ENCODE measurements around the gene KLHL22.
"Not testable (repeated sequence)": the region's sequence is repeated elsewhere in the genome, so short reads cannot be mapped to it uniquely, and the experiment has no call there.

KLHL22 gene

DNA sequence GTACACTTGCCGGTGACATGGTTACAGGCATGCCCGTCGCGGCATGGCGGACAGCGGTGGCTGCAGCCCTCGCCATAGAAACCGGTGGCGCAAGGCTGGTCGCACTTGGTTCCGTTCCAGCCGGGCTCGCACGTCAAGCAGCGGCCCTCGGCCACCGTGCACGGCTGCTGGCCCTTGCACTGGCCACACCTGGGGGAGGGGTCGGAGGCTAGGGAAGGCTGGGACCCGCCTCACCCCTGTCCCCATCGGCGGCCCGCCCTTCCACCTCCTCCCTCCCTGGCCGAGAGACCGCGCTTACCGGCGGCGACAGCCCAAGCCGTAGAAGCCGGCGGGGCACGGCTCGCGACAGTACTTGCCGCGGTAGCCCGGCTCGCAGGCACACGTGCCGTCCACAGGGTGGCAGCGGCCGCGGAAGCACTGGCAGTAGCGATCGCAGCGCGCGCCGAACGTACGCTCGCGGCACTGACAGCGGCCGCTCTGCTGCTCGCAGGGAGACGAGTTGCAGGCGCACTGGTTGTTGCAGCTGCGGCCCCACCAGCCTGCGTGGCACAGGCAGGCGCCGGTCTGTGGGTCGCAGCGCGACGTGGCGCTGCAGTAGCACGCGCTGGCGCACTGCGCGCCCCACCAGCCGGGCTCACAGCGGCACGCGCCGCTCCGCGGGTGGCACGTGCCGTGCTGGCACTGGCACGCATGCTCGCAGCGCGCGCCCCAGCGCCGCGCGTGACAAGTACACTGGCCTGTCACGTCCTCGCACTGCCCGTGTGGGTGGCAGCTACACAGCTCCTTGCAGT is 64.7 kb downstream of the KLHL22 start:
- DNase-seq, result no peak

DNA sequence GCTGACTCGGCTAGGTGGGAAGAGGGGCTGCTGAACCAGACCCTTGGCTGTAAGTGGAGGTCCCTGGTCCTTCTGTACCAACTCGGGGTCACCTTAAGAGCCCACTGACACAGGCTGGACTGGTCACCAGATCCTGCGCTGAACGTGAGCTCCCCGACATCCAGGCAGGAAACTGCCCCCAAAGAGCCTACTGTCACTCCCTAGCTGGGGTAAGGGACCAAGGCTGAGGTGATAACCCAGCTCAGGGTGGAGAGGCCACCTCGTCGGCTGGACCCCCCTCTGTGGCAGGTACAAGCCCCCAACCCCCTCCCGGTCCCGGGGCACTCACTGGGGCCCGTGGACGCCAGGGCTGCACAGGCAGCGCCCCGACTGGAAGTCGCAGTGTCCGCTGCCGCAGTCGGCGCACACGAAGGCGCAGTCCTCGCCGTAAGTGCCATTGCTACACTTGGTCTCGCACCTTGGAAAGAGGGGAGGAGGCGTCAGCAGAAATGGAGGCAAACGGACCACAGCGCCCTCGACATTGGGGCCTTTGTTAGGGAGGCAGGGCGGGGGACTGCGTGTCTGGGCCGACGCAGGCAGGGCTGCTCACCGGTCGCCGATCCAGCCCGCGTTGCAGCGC is 65.4 kb downstream of the KLHL22 start:
- no peak for DNase-seq

DNA sequence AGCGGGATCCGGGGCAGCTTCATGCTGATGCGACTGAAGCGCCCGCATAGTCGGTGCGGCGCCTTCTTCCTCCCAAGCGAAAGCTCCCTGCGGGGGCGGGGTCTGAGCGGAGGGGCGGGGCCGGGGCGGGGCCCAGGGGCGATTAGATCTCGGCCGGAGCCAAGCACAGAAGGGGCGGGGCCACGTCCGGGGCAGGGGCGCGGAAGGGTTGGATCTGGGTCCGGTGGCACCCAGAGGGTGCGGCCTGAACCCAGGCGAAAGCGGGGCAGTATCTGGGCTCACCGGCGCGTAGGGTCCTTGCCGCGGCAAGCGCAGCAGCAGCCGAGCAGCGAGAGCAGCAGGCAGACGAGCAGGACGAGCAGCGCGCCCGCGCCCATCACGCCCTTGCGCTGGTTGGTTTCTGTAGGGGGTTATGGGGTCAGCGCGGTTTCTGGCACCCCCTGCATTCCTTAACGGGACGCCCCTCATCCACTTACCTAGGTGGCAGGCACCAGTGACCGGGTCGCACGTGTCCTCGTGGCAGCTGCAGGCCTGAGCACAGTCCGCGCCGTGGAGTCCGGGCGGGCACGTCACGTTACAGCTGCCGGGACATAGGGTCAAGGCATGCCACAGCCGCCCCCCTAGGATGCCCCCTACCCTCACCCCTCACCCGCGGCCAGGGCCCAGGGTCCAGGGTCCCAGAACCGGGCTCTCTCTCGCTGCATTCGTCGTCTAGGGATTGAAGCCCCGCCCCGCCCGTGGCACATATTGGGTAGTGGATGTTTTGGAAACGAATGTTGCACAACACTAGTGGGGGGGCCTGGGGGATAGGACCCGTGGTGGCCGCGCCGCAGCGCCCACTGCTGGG is 66.1 kb downstream of the KLHL22 start:
- DNase-seq, result no peak

DNA sequence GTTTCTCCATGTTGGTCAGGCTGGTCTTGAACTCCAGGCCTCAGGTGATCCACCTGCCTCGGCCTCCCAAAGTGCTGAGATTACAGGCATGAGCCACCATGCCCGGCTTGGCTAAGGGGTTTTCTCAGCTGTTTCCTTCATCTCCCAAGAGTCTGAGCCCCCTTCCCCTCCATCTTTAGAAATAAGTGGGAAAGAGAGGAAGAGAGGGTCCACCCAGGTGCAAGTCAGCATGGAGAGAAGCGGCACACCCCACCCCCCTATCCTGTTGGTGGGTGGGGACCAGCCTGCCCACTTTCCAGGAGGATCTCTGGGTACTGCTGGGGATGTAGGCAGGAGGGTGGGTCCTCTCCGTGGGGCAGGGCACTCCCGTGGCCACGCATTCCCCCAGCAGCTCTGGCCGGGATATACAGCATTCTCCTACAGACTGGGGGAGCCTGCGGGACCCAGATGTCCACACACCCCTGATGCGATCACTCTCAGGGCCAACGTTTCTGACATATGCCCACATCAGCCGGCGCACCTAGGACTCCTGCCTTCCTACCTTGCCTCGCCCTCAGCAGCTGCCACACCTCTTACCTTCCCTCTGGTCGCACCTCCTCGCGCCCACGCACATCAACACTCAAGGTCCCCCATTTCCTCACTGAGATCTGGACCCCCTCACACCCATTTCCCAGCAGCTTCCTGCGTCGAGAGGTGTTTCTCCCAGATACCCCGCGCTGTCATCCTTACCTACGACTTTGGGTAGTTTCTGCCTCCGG is 66.9 kb downstream of the KLHL22 start:
- no peak for DNase-seq

DNA sequence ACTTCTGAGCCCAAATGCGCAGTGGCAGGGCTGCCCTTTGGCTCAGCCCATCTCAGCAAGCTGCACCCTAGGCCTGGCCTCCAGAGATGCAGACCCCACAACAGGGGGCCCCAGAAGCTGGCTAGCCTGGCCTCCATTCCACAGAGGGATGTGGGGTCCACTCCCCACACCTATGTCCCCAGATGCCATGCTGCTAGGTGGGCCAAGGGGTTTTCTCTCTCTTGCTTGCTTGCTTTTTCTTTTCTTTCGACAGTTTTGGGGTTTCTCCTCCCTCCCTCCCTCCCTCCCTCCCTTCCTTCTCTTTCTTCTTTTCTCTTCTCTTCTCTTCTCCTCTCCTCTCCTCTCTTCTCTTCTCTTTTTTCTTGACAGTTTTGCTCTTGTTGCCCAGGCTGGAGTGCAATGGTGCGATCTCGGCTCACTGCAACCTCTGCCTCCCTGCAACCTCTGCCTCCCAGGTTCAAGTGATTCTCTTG is 67.6 kb downstream of the KLHL22 start:
- no peak for DNase-seq

DNA sequence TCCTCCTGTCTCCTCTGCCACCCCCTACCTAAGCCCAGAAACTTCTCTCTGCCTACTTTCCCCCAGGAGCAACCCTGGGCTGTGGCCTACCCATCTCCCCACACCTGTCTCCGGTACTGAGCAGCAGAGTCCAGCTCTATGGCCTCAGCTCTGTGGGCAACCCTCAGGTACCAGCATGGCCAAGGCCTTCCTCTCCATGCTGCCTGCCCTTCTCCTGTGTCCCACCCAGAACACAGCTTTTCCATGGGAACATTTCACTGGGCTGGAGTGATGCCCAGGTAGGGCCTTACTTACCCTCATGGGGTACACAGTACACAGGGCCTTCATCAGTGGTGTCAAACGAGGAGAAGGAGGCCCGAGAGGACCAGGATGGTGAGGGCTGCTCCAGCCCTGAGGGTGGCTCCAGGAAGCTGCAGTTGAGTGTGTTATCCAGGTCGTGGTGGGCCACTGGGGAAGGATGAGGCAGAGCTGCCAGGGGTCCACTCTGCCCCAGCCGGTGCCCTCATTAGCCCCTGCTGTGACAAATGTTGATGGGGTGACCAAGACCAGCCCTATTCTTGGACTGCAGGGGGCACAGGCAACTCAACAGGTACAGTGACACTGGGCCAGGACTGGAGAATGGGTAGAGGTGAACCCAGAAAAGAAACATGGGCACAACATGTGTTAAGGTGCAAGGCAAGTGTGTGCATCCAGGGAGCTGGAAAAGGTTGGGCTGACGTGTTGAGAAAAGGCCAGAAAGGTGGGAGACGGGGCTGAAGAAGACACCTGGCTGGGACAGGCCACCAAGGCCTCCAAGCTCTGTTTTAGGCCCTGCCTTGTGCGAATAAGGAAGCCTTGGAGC is 68.3 kb downstream of the KLHL22 start:
- DNase-seq, result no peak

DNA sequence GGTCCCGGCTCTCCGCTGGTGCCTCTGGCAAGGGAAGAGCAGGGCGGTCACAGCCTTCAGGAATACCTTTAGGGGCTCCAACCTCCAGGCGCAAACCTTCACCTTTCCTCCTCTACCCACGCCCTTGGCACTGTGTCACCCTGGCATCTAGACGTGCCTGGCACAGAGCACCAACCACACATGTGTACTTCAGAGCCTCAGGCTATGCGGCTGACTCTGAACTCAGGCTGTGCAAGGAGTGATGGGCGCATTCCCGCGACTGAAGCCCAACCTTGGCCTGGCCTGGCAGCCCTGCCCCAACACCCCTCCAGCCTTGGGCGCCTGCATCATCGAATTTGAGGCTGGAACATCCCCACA is 69.4 kb downstream of the KLHL22 start:
- DNase-seq, result no peak

DNA sequence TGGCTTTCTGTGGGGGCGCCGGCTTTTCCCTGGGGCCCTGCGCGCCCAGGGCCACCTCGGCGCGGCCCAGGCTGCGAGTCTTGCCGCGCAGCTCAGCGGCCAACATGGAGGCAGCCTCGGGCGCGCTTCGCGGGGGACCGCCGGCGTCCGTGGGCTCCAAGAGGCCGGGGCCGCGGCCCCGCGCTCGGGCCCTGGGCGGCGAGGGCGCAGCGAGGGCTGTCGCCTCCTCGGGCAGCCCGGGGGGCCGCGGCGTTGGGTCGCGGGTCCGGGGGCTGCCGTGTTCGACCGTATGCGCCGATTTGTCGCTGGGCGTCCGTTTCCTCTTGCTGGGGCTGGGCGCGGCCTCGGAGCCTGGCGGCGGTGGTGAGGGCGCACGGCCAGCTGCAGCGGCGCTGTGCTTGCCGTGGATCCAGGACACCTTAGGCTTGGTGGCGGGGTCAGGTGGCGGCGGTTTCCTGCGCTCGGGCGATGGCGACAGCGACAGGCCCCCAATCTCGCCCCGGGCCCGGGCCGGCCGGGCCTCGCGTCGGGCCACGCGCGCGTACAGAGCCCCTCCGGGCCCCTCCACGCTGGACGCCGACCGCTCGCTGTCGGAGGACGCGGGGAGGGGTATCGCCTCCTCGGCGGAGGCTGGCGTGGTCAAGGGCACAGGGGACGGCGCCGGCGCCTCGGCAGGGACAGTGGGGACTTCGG is 69.9 kb downstream of the KLHL22 start:
- no peak for DNase-seq

DNA sequence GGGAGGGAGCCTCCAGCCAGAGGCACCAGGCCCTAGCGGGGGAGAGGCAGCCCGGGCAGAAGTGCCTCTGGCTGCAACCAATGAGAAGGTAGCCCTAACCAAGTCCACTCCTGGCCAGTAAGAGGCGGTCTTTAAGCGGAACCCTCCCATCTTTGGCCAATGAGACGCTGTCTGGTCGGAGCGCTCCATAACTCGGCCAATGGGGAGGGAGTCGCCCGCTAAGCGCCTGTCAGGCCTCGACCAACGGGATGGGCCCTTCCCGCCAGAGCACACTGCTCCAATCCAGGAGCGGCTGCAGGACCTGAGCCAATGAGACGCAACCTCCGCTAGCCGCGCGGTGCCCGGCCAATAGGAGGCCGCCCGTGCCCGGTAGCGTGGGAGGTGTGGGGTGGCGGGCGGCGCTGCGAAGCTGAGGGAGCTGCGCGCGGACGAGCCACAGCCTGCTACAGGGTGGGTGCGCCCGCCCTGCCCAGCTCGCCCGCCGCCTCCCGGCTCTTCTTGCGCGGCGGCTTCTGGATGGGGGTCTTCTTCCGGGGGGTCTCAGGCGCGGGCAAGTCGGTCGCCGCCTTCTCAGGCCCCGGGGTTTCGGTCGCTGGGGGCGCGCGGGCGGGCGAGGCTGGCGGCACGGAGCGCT is 70.5 kb downstream of the KLHL22 start:
- no peak for DNase-seq

DNA sequence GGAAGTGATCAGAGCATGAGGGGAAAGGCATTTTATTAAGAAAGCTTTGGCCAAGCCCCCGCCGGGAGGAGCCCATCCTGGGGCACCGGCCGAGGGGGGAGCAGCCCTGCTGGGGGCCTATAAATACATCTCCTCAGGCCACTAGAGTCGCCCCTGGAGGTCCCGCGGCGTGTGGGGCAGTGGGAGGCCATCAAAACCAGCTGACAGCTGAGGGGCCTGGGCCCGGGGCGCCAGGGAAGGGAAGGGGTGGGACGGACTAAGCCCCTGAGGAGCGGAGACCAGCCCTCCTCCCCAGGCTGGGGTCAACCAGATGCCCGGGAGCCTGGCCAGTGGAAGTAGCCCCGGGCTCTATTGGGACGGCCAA is 71.0 kb downstream of the KLHL22 start:
- DNase-seq, result no peak

DNA sequence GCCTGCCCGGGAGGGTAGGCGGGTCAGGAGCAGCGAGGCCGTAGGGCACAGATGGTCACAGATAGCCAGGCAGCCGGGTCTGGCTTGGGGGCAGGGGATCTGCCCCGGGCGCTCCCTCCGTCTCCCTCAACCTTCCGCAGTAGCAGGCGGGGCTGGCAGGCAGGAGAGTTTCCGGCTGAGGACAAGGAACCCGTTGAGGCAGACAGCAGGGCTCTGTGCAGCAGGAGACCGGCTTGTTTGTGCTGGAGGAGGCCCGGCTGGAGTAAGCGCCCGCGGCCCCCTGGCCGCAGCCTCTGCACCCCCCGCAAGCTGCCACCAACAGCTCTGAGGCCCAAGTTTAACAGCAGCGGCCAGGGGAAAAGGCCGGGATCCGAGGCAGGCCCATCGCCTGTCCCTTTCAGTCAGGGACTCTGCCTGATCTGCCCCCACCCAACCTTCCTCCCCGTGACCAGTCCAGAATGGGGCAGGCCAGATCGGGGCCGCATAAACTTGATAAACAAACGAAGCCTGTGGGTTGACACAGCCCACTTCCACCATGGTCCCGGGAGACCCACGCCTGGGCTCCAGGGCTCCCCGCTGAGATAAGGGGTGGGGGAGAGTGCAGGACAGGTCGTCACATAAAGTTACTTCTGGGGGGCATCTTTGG is 71.6 kb downstream of the KLHL22 start:
- DNase-seq, result no peak

DNA sequence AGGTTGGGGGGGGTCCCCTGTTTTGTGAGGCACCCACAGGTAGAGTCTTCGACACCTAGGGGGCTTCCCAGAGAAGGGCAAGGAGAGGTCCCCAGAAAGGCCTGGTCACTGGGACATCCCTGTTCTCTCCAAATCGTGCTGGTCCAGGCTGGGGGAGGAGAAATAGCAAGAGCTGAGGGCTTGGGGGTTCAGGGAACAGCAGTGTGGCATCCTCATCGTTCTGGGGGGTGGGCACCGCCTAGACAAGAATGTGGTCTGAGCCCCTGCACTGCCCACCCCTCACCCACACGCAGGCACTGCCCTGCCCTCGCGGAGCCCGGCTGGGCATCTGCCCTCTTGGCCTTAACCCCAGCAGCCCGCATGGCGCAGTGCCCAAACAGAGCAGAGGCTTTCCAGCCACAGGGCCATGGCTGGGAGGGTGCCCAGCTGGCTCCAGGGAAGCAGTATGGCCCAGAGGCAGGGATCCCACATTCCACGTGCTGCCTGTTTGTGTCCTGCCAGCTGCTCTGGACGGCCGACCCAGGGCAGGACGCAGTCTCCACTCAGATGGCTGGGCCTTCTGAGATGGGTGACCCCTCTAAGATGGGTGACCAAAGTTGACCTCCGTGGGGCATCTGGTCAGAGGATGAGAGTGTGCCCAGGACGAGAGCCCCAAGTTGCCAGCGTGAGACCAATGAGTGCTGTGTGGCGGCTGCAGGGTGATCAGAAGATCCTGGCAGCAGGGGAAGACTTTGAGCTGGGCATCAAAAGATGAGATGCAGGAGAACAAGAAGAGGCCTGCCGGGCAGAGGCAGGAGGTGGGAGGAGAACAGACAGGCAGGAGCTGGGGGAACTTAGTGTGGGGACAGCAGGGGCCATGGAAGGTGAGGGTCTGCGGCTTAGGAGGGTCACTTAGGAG is 72.3 kb downstream of the KLHL22 start:
- peak in 1 of 2 experiments; percentile 56 for DNase-seq

DNA sequence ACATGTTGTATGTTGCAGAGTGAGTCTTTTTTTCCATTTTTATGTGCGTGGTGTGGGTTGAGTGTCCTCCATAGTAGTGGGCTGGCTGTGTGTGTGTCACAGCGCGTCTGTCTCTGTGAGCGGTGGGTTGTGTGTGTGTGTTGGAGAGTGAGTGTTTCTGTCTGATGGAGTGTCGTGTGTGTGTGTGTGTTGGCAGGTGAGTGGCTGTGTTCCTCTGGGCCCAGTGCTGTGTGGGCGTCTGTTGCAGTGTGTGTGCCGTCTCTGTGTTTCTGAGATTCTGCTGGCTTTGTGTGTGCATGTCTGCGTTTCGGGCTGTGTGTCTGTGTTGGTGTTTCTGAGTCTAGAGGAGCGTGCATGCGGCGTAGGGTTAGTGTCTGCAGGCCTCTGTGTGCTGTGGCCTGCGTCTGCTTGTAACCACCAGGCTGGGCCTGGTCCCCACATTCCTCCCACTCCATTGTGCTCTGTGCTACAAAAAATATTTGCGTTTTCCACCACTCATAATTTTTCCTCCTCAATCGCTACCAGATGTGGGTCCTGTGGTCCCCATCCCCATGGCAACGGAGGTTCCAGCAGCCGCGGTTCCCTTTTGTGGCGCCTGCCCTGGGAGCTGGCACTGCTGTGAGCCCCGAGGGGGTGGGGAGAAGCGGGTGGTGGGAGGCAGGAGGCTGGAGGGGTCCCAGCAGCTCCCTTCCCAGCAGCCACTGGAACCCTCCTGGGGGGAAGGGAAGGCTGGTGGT is 73.2 kb downstream of the KLHL22 start:
- DNase-seq, result no peak

DNA sequence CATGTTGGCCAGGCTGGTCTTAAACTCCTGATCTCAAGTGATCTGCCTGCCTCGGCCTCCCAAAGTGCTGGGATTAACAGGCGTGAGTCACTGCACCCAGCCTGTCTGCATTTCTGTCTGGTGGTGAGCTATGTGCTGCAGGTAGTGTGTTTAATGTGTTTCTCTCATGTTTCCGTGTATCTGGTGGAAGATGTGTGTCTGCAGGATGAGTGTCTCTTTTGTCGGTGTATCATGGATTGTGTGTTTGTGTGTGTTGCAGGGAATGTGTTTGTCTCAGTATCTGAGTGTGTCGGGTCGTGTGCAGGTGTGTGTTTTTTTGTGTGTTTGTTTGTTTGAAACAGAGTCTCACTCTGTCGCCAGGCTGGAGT is 74.1 kb downstream of the KLHL22 start:
- no peak for DNase-seq

DNA sequence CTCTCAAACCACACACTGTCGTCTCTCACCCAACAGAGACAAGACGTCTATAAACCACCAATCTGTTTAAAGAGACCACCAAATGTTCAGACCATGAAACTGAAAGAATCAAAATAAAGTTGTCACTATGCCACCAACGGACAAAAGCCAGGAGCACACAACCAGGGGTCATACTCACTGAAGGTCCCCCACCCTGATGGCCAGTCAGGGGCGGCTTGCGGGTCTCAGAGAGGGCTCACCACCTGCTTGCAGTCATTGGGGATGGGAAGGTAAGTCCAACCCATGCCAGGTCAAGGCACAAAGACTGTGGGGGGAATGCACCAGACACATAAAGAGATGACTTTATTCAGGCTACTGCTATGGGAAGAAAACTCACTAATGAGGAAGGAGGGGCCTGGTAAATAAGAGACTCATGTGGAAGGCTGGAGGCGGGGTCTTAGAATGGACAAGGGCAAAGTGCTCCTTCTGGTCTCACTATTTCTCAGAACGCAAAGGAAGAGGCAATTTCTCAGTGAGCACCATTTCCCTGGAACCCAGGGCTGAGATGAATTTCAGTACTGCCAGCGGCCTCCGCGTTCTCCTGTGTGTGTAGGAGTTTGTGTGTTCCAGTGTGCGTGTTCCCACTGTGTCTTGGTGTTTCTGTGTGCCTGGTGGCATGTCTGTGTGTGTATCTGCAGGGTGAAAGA is 75.3 kb downstream of the KLHL22 start:
- no peak for DNase-seq

DNA sequence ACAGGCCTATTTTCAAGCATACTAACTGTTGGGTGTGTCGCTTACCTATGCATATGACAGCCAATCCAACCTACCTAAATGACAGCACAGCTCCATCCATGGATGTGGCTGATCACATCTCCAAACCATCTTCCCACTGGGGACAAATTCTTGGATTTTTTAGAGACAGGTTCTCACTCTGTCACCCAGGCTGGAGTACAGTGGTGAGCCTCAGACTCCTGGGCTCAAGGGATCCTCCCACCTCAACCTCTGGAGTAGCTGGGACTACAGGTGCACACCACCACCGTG is 76.0 kb downstream of the KLHL22 start:
- no peak for DNase-seq

DNA sequence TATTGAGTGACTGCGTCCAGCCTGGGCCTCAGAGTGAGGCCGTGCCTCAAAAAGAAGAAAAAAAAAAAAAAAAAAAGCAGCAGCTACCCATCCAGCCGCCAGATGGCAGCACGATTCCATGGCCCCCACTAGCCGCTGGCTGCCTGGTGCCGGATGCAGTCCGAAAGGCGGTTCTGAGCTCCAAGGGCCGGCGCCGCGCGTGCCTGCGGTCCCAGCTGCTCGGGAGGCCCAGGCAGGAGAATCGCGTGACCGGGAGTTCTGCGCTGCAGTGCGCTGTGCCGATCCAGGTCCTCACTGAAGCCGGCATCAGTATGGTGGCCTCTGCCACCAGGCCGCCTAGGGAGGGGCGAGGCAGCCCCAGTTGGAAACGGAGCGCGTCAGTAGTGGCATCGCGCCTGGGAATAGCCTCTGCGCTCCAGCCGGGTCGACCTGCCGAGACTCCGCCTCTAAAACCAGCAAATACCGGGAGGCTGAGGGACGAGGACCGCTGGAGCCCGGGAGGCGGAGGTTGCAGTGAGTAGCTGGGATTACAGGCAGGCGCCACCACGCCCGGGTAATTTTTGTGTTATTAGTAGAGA is 77.3 kb downstream of the KLHL22 start:
- peak; percentile 64 to 84 for DNase-seq

DNA sequence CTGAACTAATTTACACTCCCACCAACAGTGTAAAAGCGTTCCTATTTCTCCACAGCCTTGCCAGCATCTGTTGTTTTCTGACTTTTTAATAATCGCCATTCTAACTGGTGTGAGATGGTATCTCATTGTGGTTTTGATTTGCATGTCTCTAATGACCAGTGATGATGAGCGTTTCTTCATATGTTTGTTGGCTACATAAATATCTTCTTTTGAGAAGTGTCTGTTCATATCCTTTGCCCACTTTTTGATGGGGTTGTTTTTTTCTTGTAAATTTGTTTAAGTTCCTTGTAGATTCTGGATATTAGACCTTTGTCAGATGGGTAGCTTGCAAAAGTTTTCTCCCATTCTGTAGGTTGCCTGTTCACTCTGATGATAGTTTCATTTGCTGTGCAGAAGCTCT is 79.9 kb downstream of the KLHL22 start:
- DNase-seq, result not testable (repeated sequence)
